Effector memory CD8-positive, alpha-beta T cell (primary cell): ENCODE results near the gene ADIRF.
"Not testable (repeated sequence)": the region's sequence is repeated elsewhere in the genome, so short reads cannot be mapped to it uniquely, and the experiment has no call there.

ENCODE experiments used
- ATAC-seq: fragments of 150-1000 bp; cut with Tn5 transposase; replicated peaks from 2 replicates; pipeline ENCODE4 v1.10.0; 2021; ENCODE audit warnings: mild to moderate bottlenecking, moderate library complexity
- DNase-seq, 3 experiments: peaks; one replicate each; pipeline ENCODE4 v3.0.0; 2021
- H3K27ac Mint-ChIP-seq, 2 donors: one replicate each; pipeline ENCODE4 v1.8.0; 2022; ENCODE audit warnings: mild to moderate bottlenecking in 2 of 2, mixed read lengths in 2 of 2, moderate library complexity in 2 of 2
- H3K27me3 Mint-ChIP-seq, 2 donors: one replicate each; pipeline ENCODE4 v1.8.0; 2022; ENCODE audit warnings: mixed read lengths in 2 of 2
- H3K36me3 Mint-ChIP-seq: one replicate; pipeline ENCODE4 v1.8.0; 2022; ENCODE audit warnings: mild to moderate bottlenecking, moderate library complexity, mixed read lengths; ENCODE audit not compliant: insufficient read depth
- H3K4me1 Mint-ChIP-seq, 2 donors: one replicate each; pipeline ENCODE4 v1.8.0; 2022; ENCODE audit warnings: low read depth in 2 of 2, mixed read lengths in 2 of 2
- H3K4me3 Mint-ChIP-seq, 2 donors: one replicate each; pipeline ENCODE4 v1.8.0; 2022; ENCODE audit warnings: mild to moderate bottlenecking in 2 of 2, mixed read lengths in 2 of 2, moderate library complexity in 2 of 2
- H3K9me3 Mint-ChIP-seq, 2 donors: one replicate each; pipeline ENCODE4 v1.8.0; 2022; ENCODE audit warnings: mixed read lengths in 2 of 2

The ADIRF gene

DNA sequence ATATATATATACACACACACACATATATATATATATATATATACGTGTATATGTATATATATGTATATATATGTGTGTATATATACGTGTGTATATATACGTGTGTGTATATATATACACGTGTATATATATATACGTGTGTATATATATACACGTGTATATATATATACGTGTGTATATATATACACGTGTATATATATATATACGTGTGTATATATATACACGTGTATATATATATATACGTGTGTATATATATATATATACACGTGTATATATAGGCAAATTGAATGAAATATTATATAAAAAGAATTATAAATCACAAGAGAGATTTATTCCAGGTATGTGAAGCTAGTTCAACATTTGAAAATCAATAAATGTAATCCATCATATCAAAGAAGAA is 23.1 kb downstream of the ADIRF start:
- peaks cover 42 to 44% of the 10 kb centered on the region in 2 donors for H3K27me3 Mint-ChIP-seq
- H3K27ac Mint-ChIP-seq, H3K4me1 Mint-ChIP-seq, H3K9me3 Mint-ChIP-seq, H3K36me3 Mint-ChIP-seq, DNase-seq, ATAC-seq, H3K4me3 Mint-ChIP-seq: not testable (repeated sequence)

DNA sequence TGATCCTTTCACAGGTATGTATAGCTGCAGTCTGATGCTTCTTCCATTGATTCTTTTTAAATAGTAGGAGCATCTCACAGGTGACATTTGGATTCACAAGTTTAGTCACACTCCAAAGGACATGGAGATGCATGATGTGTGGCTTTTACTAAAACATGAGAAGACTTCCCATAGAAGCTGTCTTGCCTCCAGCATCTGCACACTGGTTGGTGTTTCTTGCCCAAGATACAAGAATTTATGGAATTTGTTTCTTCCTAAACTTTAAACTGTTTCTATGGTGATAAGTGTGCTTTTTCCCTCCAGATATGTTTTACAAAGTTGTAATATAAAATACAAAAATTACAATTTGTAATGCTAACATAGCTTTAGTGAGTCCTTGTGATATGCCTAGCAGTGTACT is 24.2 kb downstream of the ADIRF start:
- no peak overlapping the region for H3K27ac Mint-ChIP-seq

GRCh38 chr10:86992929-86993328 is 24.6 kb downstream of the ADIRF start:
- DNase-seq: no peak
- ATAC-seq: no peak
- H3K27me3 Mint-ChIP-seq: peaks cover 31 to 33% of the 10 kb centered on the region in 2 donors
- H3K4me3 Mint-ChIP-seq: no peak overlapping the region
- H3K9me3 Mint-ChIP-seq: no peaks in the 10 kb centered on the region
- no peaks in the 10 kb centered on the region for H3K4me1 Mint-ChIP-seq
- H3K27ac Mint-ChIP-seq: no peak overlapping the region
- H3K36me3 Mint-ChIP-seq: no peaks in the 10 kb centered on the region

More for the DNA sequence above, 24.2 kb downstream of the ADIRF start:
- ATAC-seq (no peak), DNase-seq (no peak)
- Mint-ChIP-seq H3K4me1 (no peaks in the 10 kb centered on the region), H3K9me3 (no peaks in the 10 kb centered on the region), H3K4me3 (no peak overlapping the region), H3K27me3 (peaks cover 35 to 37% of the 10 kb centered on the region in 2 donors), H3K36me3 (no peaks in the 10 kb centered on the region)

DNA sequence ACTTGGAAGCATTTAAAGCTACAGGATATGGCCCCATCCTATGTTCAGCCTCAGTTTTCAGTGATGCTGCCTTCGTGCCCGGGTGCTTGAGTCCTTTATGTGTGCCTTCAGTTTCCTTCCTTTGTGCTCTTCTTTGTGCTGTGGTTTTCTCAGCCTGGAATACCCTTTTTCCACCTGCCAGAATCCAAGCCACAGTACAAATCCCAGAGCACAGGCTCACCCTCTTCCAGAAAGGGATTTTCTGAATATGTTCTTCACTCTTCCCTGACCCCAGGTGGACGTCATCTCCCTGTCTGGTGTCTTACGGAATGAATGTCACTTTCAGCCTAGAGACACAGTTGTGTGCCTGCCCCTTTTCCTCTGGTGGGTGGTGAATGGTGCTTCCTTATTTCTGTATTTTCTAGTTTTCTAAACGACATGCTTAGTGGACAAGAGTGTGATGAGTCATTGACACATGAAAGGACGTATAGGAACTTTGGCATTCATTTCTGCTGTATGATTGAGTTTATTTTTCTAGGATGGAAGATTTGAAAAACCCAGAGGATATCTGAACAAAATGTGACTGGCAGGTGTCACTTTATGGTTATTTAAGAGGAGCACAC is 31.6 kb downstream of the ADIRF start:
- H3K36me3 Mint-ChIP-seq, H3K9me3 Mint-ChIP-seq, H3K4me3 Mint-ChIP-seq, H3K4me1 Mint-ChIP-seq, H3K27me3 Mint-ChIP-seq, DNase-seq, ATAC-seq: not testable (repeated sequence)
- peak overlapping the region in 1 of 2 donors; percentile 26 for H3K27ac Mint-ChIP-seq

GRCh38 chr10:87000491-87000890 is 32.2 kb downstream of the ADIRF start:
- no peaks in the 10 kb centered on the region for H3K4me1 Mint-ChIP-seq
- H3K27me3 Mint-ChIP-seq: no peaks in the 10 kb centered on the region
- DNase-seq (no peak), ATAC-seq (no peak)
- peak overlapping the region in 1 of 2 donors; percentile 26 for H3K27ac Mint-ChIP-seq
- H3K9me3 Mint-ChIP-seq: no peaks in the 10 kb centered on the region
- H3K4me3 Mint-ChIP-seq: no peak overlapping the region
- H3K36me3 Mint-ChIP-seq: no peaks in the 10 kb centered on the region

DNA sequence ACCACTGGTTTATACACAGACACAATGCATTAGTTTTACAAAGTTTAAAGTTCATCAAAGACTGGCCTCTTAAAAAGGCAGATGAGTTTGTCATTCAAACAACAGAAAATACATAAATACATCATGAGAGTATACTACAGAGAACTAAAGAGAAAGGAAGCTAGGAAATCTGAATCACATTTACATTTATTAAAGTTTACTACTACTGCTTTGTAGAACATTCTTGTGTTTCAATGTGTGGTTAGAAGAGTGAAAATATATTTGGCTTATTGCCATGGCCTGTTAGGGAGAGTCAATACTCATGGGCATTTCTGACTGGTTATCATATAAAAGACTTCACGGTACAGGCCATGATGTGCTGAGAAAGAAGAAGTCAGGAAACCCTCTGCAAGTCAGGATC is 38.8 kb downstream of the ADIRF start:
- not testable (repeated sequence) for DNase-seq, H3K27me3 Mint-ChIP-seq, H3K9me3 Mint-ChIP-seq, H3K36me3 Mint-ChIP-seq, H3K4me3 Mint-ChIP-seq, ATAC-seq, H3K27ac Mint-ChIP-seq, H3K4me1 Mint-ChIP-seq

- H3K27ac Mint-ChIP-seq, H3K36me3 Mint-ChIP-seq, H3K4me1 Mint-ChIP-seq, DNase-seq, ATAC-seq, H3K9me3 Mint-ChIP-seq, H3K27me3 Mint-ChIP-seq, H3K4me3 Mint-ChIP-seq: not testable (repeated sequence)
Observed at GRCh38 chr10:87007674-87008073, 39.4 kb downstream of the ADIRF start.

DNA sequence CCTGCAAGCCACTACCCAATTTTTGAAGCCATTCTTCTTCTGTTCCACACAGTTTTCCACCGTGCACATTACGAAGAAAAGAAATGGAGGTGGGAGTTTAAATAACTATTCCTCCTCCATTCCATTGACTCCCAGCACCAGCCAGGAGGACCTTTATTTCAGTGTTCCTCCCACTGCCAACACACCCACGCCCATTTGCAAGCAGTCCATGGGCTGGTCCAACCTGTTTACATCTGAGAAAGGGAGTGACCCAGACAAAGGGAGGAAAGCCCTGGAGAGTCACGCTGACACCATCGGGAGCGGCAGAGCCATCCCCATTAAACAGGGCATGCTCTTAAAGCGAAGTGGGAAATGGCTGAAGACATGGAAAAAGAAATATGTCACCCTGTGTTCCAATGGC is 40.0 kb downstream of the ADIRF start:
- not testable (repeated sequence) for ATAC-seq, H3K27me3 Mint-ChIP-seq, H3K9me3 Mint-ChIP-seq, H3K4me3 Mint-ChIP-seq, DNase-seq, H3K4me1 Mint-ChIP-seq, H3K36me3 Mint-ChIP-seq, H3K27ac Mint-ChIP-seq

- not testable (repeated sequence) for H3K4me1 Mint-ChIP-seq, H3K27ac Mint-ChIP-seq, ATAC-seq, DNase-seq, H3K4me3 Mint-ChIP-seq, H3K36me3 Mint-ChIP-seq, H3K27me3 Mint-ChIP-seq, H3K9me3 Mint-ChIP-seq
Observed at GRCh38 chr10:87009134-87009696, 40.9 kb downstream of the ADIRF start.

DNA sequence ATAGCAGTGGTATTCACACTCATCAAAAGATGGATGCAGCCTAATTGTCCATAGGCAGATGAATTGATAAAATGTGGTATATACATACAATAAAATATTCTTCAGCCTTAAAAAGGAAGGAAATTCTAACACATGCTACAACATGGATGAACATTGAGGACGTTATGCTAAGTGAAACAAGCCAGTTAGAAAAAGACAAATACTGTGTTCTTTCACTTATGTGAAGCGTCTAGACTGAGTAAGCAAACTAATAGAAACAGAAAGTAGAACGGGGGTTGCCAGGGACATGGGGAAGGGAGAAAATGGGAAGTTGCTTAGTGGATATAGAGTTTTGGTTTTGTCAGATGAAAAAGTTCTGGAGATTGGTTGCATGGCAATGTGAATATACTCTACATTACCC is 45.2 kb downstream of the ADIRF start:
- H3K27me3 Mint-ChIP-seq, H3K27ac Mint-ChIP-seq, ATAC-seq, H3K9me3 Mint-ChIP-seq, H3K4me1 Mint-ChIP-seq, H3K4me3 Mint-ChIP-seq, DNase-seq, H3K36me3 Mint-ChIP-seq: not testable (repeated sequence)

DNA sequence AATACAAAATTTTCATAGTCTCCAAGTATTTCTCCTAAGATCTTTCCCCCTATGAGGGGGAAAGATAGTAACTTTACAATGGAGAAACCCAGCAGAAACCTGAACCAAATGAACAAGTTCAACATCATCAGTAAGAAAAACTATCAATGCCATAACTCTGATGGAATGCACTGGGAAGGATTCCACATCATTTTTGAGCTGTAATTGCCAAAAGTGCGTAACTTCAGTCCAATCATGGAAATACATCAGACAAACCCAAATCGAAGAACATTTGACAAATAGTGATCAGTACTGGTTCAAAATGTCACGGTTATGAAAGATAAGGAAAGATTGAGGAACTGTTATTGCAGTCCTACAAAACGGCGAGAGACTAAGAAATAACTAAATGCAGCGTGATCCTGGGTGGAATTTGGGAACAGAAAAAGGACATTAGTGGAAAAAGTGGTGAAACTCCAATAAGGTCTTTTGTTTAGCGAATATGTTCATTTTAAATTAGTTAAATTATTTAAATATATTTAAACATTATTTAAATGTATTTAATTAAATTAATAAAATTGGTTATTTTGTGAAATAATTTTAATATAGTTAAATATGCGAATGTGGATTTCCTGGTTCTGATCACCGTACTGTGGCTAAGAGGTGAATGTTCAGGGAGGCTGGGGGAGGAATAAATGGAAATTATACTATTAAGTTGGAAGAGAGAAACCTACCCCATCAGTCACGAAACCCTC is 46.9 kb downstream of the ADIRF start:
- H3K4me3 Mint-ChIP-seq, DNase-seq, H3K27me3 Mint-ChIP-seq, H3K36me3 Mint-ChIP-seq, H3K9me3 Mint-ChIP-seq, H3K27ac Mint-ChIP-seq, ATAC-seq, H3K4me1 Mint-ChIP-seq: not testable (repeated sequence)

GRCh38 chr10:87018127-87018526 is 49.8 kb downstream of the ADIRF start:
- not testable (repeated sequence) for H3K27me3 Mint-ChIP-seq, H3K9me3 Mint-ChIP-seq, DNase-seq, H3K4me3 Mint-ChIP-seq, ATAC-seq, H3K4me1 Mint-ChIP-seq, H3K27ac Mint-ChIP-seq, H3K36me3 Mint-ChIP-seq

DNA sequence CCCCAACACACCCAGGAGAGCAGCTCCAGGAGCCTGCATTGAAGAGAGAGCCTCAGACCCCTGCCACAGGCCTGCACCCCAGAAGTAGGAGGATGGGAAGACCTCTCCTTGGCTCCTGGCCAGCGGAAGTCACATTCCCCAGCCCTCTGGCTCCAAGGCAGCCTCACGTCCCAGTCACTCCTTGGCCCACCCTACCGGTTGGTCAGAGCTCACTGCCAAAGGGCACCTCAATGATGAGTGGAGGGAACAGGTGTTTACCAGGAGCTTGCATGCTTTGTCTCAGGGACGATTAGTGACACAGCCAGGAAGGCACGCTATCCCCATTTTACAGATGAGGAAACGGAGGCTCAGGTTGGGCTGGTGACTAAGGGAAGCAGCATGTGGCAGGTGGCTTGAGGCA is 50.8 kb downstream of the ADIRF start:
- ATAC-seq: not testable (repeated sequence)

DNA sequence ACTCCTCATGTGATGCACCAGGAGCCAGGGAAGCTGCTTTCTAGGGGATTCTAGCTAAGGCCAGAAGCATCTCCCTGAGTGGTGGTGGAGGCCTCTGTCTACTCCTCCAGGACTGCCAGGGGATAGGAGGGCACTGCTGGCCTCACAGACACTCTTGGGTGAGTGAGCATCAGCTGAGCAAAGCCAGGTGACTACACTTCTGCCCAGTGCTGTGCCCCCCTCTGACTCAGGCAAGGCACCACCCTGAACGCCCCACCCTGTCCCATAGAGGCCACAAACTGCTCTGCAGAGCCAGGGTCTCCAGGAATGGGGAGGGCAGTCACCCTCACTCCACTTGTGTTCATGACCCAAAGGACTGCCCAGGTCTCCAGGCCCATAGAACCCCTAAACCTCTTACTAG is 51.2 kb downstream of the ADIRF start:
- H3K36me3 Mint-ChIP-seq, H3K4me3 Mint-ChIP-seq, H3K9me3 Mint-ChIP-seq, H3K27ac Mint-ChIP-seq, H3K4me1 Mint-ChIP-seq, DNase-seq, ATAC-seq, H3K27me3 Mint-ChIP-seq: not testable (repeated sequence)

More for the DNA sequence above, 50.8 kb downstream of the ADIRF start:
- H3K4me1 Mint-ChIP-seq, H3K27me3 Mint-ChIP-seq, DNase-seq, H3K27ac Mint-ChIP-seq, H3K9me3 Mint-ChIP-seq, H3K36me3 Mint-ChIP-seq, H3K4me3 Mint-ChIP-seq: not testable (repeated sequence)
